ENCODE data around the gene SLC2A13. TPM values are rescaled to one million over a fixed set of nuclear protein-coding genes. Genes with fewer than 3 reads are reported as not detected.
"Not testable (repeated sequence)": the region's sequence is repeated elsewhere in the genome, so short reads cannot be mapped to it uniquely, and the experiment has no call there.

The SLC2A13 gene
- polyA plus RNA-seq, 4 donors: 1.1 to 28.5 (median 3.0) TPM

- no peaks in the 10 kb centered on the region for H3K9me3 ChIP-seq (ENCODE audit: control insufficient read depth in 2 of 2, insufficient read depth in 1 of 2, low read depth in 1 of 2, low read length in 1 of 2)
- H3K27ac ChIP-seq (ENCODE audit: low read depth in 1 of 3, low read length in 2 of 3): no peak overlapping the region
- DNase-seq (no peak), FAIRE-seq (no peak)
- no peaks in the 10 kb centered on the region for H3K4me1 ChIP-seq (ENCODE audit: control insufficient read depth in 3 of 3, insufficient read depth in 2 of 3, low read depth in 1 of 3, low read length in 2 of 3)
- 39 to 69% (median 53%) methylated on average over 1 of the region's 1 CpG for WGBS, 3 donors
- no peaks in the 10 kb centered on the region for H3K27me3 ChIP-seq (ENCODE audit: control insufficient read depth in 3 of 3, insufficient read depth in 3 of 3, low read length in 3 of 3)
- H3K4me3 ChIP-seq (ENCODE audit: low read depth in 1 of 3, low read length in 3 of 3): no peak overlapping the region
- no peaks in the 10 kb centered on the region for H3K36me3 ChIP-seq (ENCODE audit: control insufficient read depth in 3 of 3, insufficient read depth in 2 of 3, low read depth in 1 of 3, low read length in 3 of 3)
Observed at GRCh38 chr12:40039598-40039997, 66.3 kb downstream of the SLC2A13 start.

GRCh38 chr12:40038619-40039018 lies 67.3 kb downstream of the SLC2A13 start:
- H3K27ac ChIP-seq (ENCODE audit: low read depth in 1 of 3, low read length in 2 of 3): no peak overlapping the region
- H3K27me3 ChIP-seq (ENCODE audit: control insufficient read depth in 3 of 3, insufficient read depth in 3 of 3, low read length in 3 of 3): no peaks in the 10 kb centered on the region
- no peaks in the 10 kb centered on the region for H3K9me3 ChIP-seq (ENCODE audit: control insufficient read depth in 2 of 2, insufficient read depth in 1 of 2, low read depth in 1 of 2, low read length in 1 of 2)
- peaks cover 0 to 4% (median 0%) of the 10 kb centered on the region in 3 donors for H3K4me1 ChIP-seq (ENCODE audit: control insufficient read depth in 3 of 3, insufficient read depth in 2 of 3, low read depth in 1 of 3, low read length in 2 of 3)
- FAIRE-seq (no peak), DNase-seq (no peak)
- WGBS, 3 donors: 86 to 93% (median 89%) methylated on average over 3 of the region's 3 CpGs
- no peak overlapping the region for H3K4me3 ChIP-seq (ENCODE audit: low read depth in 1 of 3, low read length in 3 of 3)
- H3K36me3 ChIP-seq (ENCODE audit: control insufficient read depth in 3 of 3, insufficient read depth in 2 of 3, low read depth in 1 of 3, low read length in 3 of 3): no peaks in the 10 kb centered on the region

GRCh38 chr12:40034712-40035111 lies 71.2 kb downstream of the SLC2A13 start:
- H3K27ac ChIP-seq (ENCODE audit: low read depth in 1 of 3, low read length in 2 of 3): no peak overlapping the region
- no peak for DNase-seq
- no peaks in the 10 kb centered on the region for H3K36me3 ChIP-seq (ENCODE audit: control insufficient read depth in 3 of 3, insufficient read depth in 2 of 3, low read depth in 1 of 3, low read length in 3 of 3)
- H3K4me1 ChIP-seq (ENCODE audit: control insufficient read depth in 3 of 3, insufficient read depth in 2 of 3, low read depth in 1 of 3, low read length in 2 of 3): peaks cover 0 to 23% (median 0%) of the 10 kb centered on the region in 3 donors
- H3K4me3 ChIP-seq (ENCODE audit: low read depth in 1 of 3, low read length in 3 of 3): no peak overlapping the region
- H3K9me3 ChIP-seq (ENCODE audit: control insufficient read depth in 2 of 2, insufficient read depth in 1 of 2, low read depth in 1 of 2, low read length in 1 of 2): no peaks in the 10 kb centered on the region
- H3K27me3 ChIP-seq (ENCODE audit: control insufficient read depth in 3 of 3, insufficient read depth in 3 of 3, low read length in 3 of 3): no peaks in the 10 kb centered on the region
- FAIRE-seq: no peak
- 33 to 70% (median 42%) methylated on average over 2 of the region's 2 CpGs for WGBS, 3 donors

GRCh38 chr12:40034156-40034555 lies 71.7 kb downstream of the SLC2A13 start:
- peaks cover 0 to 23% (median 0%) of the 10 kb centered on the region in 3 donors for H3K4me1 ChIP-seq (ENCODE audit: control insufficient read depth in 3 of 3, insufficient read depth in 2 of 3, low read depth in 1 of 3, low read length in 2 of 3)
- H3K4me3 ChIP-seq (ENCODE audit: low read depth in 1 of 3, low read length in 3 of 3): no peak overlapping the region
- no peaks in the 10 kb centered on the region for H3K9me3 ChIP-seq (ENCODE audit: control insufficient read depth in 2 of 2, insufficient read depth in 1 of 2, low read depth in 1 of 2, low read length in 1 of 2)
- H3K27me3 ChIP-seq (ENCODE audit: control insufficient read depth in 3 of 3, insufficient read depth in 3 of 3, low read length in 3 of 3): no peaks in the 10 kb centered on the region
- FAIRE-seq (no peak), DNase-seq (no peak)
- H3K27ac ChIP-seq (ENCODE audit: low read depth in 1 of 3, low read length in 2 of 3): no peak overlapping the region
- H3K36me3 ChIP-seq (ENCODE audit: control insufficient read depth in 3 of 3, insufficient read depth in 2 of 3, low read depth in 1 of 3, low read length in 3 of 3): no peaks in the 10 kb centered on the region

- Histone ChIP-seq H3K4me1 (ENCODE audit: control insufficient read depth in 3 of 3, insufficient read depth in 2 of 3, low read depth in 1 of 3, low read length in 2 of 3) (peaks cover 0 to 23% (median 0%) of the 10 kb centered on the region in 3 donors), H3K27ac (ENCODE audit: low read depth in 1 of 3, low read length in 2 of 3) (peak overlapping the region in 1 of 3 donors; percentile 86), H3K27me3 (ENCODE audit: control insufficient read depth in 3 of 3, insufficient read depth in 3 of 3, low read length in 3 of 3) (no peaks in the 10 kb centered on the region), H3K9me3 (ENCODE audit: control insufficient read depth in 2 of 2, insufficient read depth in 1 of 2, low read depth in 1 of 2, low read length in 1 of 2) (no peaks in the 10 kb centered on the region), H3K4me3 (ENCODE audit: low read depth in 1 of 3, low read length in 3 of 3) (no peak overlapping the region), H3K36me3 (ENCODE audit: control insufficient read depth in 3 of 3, insufficient read depth in 2 of 3, low read depth in 1 of 3, low read length in 3 of 3) (no peaks in the 10 kb centered on the region)
- FAIRE-seq (no peak), DNase-seq (peak; percentile 43 to 65)
Observed at GRCh38 chr12:40033242-40033630, 72.6 kb downstream of the SLC2A13 start.

GRCh38 chr12:40032433-40033241 lies 73.2 kb downstream of the SLC2A13 start:
- no peaks in the 10 kb centered on the region for H3K36me3 ChIP-seq (ENCODE audit: control insufficient read depth in 3 of 3, insufficient read depth in 2 of 3, low read depth in 1 of 3, low read length in 3 of 3)
- FAIRE-seq (no peak), DNase-seq (peak; percentile 33 to 71)
- no peaks in the 10 kb centered on the region for H3K27me3 ChIP-seq (ENCODE audit: control insufficient read depth in 3 of 3, insufficient read depth in 3 of 3, low read length in 3 of 3)
- 17 to 61% (median 34%) methylated on average over 5 of the region's 5 CpGs for WGBS, 3 donors
- no peak overlapping the region for H3K4me3 ChIP-seq (ENCODE audit: low read depth in 1 of 3, low read length in 3 of 3)
- H3K4me1 ChIP-seq (ENCODE audit: control insufficient read depth in 3 of 3, insufficient read depth in 2 of 3, low read depth in 1 of 3, low read length in 2 of 3): peaks cover 0 to 23% (median 0%) of the 10 kb centered on the region in 3 donors
- peak overlapping the region in 2 of 3 donors; percentile 15 to 86 for H3K27ac ChIP-seq (ENCODE audit: low read depth in 1 of 3, low read length in 2 of 3)
- no peaks in the 10 kb centered on the region for H3K9me3 ChIP-seq (ENCODE audit: control insufficient read depth in 2 of 2, insufficient read depth in 1 of 2, low read depth in 1 of 2, low read length in 1 of 2)

GRCh38 chr12:40031965-40032364 lies 73.9 kb downstream of the SLC2A13 start:
- DNase-seq (peak; percentile 41 to 78), FAIRE-seq (no peak)
- H3K4me1 ChIP-seq (ENCODE audit: control insufficient read depth in 3 of 3, insufficient read depth in 2 of 3, low read depth in 1 of 3, low read length in 2 of 3): peaks cover 0 to 23% (median 0%) of the 10 kb centered on the region in 3 donors
- no peaks in the 10 kb centered on the region for H3K27me3 ChIP-seq (ENCODE audit: control insufficient read depth in 3 of 3, insufficient read depth in 3 of 3, low read length in 3 of 3)
- 14 to 70% (median 39%) methylated on average over 3 of the region's 3 CpGs for WGBS, 3 donors
- H3K27ac ChIP-seq (ENCODE audit: low read depth in 1 of 3, low read length in 2 of 3): peak overlapping the region in 1 of 3 donors; percentile 86
- H3K9me3 ChIP-seq (ENCODE audit: control insufficient read depth in 2 of 2, insufficient read depth in 1 of 2, low read depth in 1 of 2, low read length in 1 of 2): no peaks in the 10 kb centered on the region
- no peaks in the 10 kb centered on the region for H3K36me3 ChIP-seq (ENCODE audit: control insufficient read depth in 3 of 3, insufficient read depth in 2 of 3, low read depth in 1 of 3, low read length in 3 of 3)
- H3K4me3 ChIP-seq (ENCODE audit: low read depth in 1 of 3, low read length in 3 of 3): no peak overlapping the region

- H3K27ac ChIP-seq (ENCODE audit: low read depth in 1 of 3, low read length in 2 of 3); H3K9me3 ChIP-seq (ENCODE audit: control insufficient read depth in 2 of 2, insufficient read depth in 1 of 2, low read depth in 1 of 2, low read length in 1 of 2); FAIRE-seq; H3K4me3 ChIP-seq (ENCODE audit: low read depth in 1 of 3, low read length in 3 of 3); DNase-seq; H3K36me3 ChIP-seq (ENCODE audit: control insufficient read depth in 3 of 3, insufficient read depth in 2 of 3, low read depth in 1 of 3, low read length in 3 of 3); H3K27me3 ChIP-seq (ENCODE audit: control insufficient read depth in 3 of 3, insufficient read depth in 3 of 3, low read length in 3 of 3): not testable (repeated sequence)
- 92 to 97% (median 94%) methylated on average over 9 of the region's 9 CpGs for WGBS, 3 donors
- H3K4me1 ChIP-seq (ENCODE audit: control insufficient read depth in 3 of 3, insufficient read depth in 2 of 3, low read depth in 1 of 3, low read length in 2 of 3): peaks cover 0 to 23% (median 0%) of the 10 kb centered on the region in 3 donors
Observed at GRCh38 chr12:40030970-40031369, 74.9 kb downstream of the SLC2A13 start.

GRCh38 chr12:40028296-40028695 lies 77.6 kb downstream of the SLC2A13 start:
- WGBS, 3 donors: 93 to 97% (median 94%) methylated on average over 5 of the region's 5 CpGs
- FAIRE-seq: no peak
- H3K4me3 ChIP-seq (ENCODE audit: low read depth in 1 of 3, low read length in 3 of 3): no peak overlapping the region

More at GRCh38 chr12:40028296-40028695, 77.6 kb downstream of the SLC2A13 start:
- DNase-seq: no peak
- no peaks in the 10 kb centered on the region for H3K9me3 ChIP-seq (ENCODE audit: control insufficient read depth in 2 of 2, insufficient read depth in 1 of 2, low read depth in 1 of 2, low read length in 1 of 2)
- H3K36me3 ChIP-seq (ENCODE audit: control insufficient read depth in 3 of 3, insufficient read depth in 2 of 3, low read depth in 1 of 3, low read length in 3 of 3): no peaks in the 10 kb centered on the region
- no peaks in the 10 kb centered on the region for H3K27me3 ChIP-seq (ENCODE audit: control insufficient read depth in 3 of 3, insufficient read depth in 3 of 3, low read length in 3 of 3)
- peaks cover 0 to 17% (median 0%) of the 10 kb centered on the region in 3 donors for H3K4me1 ChIP-seq (ENCODE audit: control insufficient read depth in 3 of 3, insufficient read depth in 2 of 3, low read depth in 1 of 3, low read length in 2 of 3)
- no peak overlapping the region for H3K27ac ChIP-seq (ENCODE audit: low read depth in 1 of 3, low read length in 2 of 3)
